Measurements from ENCODE around the gene DLG2. TPM values are rescaled to one million over a fixed set of nuclear protein-coding genes. Genes with fewer than 3 reads are reported as not detected.
A peak's percentile ranks its signal among the peaks of the same experiment; 100 is the strongest.

Gene DLG2
- total RNA-seq, 1 experiment from 2014 or later = 0.20 TPM

DNA sequence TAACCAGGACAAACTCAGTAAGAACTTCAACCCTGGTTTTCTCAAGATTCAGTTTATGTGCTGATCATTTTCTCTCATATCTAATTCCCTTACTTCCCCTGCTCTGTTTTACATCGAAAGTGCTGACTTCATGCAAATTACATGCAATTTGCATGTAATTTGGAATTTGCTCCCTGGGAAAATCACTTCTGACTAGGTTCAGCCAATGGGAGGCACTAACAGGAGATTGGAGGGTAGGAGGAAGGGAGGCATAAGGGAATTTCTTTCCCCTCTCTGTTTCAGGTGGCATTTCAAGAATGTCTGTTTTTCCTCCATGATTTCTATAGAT is 1977.7 kb downstream of the DLG2 start:
- in situ Hi-C loops (cut with HindIII; ENCODE audit: low pct_unique_long_range_greater_than_20kb, low sequenced_read_pairs) = no loop called here
- no peak for DNase-seq (ENCODE audit: low read depth)

DNA sequence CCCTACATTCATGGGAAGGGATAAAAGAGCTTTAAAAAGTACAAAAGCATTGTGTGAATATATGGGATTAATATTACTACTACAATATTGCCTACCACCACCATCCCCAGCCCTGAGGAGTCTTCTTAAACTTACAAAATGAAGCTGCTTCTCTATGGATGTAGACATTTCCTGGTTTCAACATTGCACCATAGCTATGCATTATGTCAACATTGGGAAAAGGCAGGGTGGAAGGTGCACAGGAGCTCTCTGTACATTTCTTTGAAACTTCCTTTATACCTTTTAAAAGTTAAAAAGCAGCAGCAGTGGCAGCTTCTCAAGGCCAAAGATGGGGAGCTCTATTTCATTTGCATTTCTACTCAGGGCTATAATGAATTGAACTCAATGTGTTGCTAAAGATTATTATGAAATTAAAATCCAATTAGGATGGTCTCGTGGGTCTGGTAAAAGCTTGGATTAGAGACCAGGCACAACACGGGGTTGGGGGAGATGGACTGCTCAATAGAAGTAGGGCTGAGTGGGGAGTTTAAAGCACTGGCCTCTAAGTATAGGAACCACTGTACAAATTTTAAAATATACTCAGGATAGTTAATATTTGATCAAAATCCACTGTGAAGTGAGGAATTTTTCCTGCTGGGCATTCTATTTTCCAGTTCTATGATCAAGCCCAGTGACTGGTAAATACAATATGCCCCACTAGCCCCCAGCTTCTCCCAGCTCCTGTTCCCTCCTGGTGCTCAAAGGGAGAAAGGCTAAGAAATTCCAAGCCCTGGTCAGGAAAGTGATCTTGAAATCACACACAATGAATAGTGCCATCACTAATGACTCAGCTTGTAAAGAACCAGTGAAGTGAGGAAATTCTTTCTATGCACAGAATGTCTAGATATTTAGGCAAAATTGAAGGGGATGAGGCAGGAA is 1978.3 kb downstream of the DLG2 start:
- DNase-seq (ENCODE audit: low read depth) = peak; percentile 72
- in situ Hi-C loops (cut with HindIII; ENCODE audit: low pct_unique_long_range_greater_than_20kb, low sequenced_read_pairs) = no loop called here

DNA sequence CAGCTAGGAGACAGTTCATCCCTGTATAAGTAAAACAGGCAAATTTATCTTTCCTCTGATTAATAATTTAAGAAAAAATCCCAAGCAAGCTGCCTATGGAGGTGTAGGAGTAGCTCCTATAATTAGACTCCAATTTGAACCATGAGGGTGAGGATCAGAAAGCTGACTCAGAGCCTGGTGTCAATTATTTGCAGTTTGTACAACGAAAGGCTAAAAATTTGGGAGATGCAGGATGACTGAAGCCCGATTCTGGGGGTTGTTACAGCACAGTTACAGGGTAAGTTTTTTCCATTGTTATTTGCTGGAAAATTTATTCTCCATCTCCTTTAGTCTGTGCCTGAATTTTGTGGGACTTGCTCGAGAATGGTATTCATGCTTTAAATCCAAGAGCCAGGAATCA is 1981.6 kb downstream of the DLG2 start:
- in situ Hi-C loops (cut with HindIII; ENCODE audit: low pct_unique_long_range_greater_than_20kb, low sequenced_read_pairs) = no loop called here
- no peak for DNase-seq (ENCODE audit: low read depth)

DNA sequence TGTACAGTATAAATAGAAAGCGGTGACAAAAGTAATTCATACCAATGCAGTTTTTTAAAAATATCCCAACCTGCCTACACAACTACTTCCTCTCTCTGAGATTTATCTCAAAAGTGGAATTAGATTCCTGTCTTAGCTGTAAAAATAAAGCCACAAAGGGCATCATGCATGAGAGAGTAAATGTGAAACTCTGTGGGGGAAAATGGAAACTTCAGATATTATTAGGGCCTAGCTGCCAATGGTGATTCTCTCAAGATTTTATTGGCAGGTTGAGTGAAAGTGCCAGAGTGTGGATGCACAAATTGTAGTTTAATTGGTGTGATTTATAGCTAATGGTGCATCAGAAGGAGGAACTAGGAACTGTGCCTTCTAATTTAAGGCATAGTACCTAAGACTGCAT is 1984.0 kb downstream of the DLG2 start:
- in situ Hi-C loops (cut with HindIII; ENCODE audit: low pct_unique_long_range_greater_than_20kb, low sequenced_read_pairs) = no loop called here
- no peak for DNase-seq (ENCODE audit: low read depth)

DNA sequence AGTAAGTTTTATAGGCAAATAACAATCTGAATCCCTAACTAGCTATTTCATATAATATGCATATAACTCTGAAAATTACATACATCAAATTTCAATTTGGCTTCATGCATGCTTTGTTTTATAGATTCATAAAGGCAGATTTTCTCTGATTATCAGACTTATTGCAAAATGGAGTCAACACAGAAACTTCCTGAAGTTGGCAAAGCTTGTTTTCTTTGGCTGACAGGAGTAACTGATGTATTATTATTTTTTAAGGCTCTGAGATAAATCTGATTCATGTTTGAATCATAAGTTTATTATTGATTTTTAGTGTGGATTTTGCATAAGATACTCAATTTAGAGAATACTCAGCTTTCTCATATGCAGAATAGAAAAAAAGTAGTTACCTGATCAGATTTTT is 1984.6 kb downstream of the DLG2 start:
- in situ Hi-C loops (cut with HindIII; ENCODE audit: low pct_unique_long_range_greater_than_20kb, low sequenced_read_pairs) = no loop called here
- DNase-seq (ENCODE audit: low read depth) = no peak

DNA sequence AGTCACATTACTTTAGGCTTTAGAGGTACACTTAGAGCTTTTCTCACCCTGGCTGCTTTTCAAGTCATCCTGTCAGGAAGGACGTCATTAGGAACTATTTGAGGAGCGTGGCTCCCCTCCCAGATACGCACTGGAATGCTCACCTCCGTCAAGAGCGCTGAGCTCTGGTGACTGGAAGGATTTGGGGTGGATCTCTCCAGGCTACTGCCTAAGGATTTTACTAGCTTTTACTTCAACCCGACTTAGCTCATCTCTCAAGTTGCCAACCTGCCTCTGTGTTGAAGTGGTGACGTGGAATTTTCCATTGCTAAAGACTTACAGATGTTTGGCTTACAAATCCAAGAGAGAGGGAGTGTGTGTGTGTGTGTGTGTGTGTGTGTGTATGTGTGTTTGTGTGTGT is 1985.6 kb downstream of the DLG2 start:
- DNase-seq (ENCODE audit: low read depth) = no peak
- in situ Hi-C loops (cut with HindIII; ENCODE audit: low pct_unique_long_range_greater_than_20kb, low sequenced_read_pairs) = no loop called here

DNA sequence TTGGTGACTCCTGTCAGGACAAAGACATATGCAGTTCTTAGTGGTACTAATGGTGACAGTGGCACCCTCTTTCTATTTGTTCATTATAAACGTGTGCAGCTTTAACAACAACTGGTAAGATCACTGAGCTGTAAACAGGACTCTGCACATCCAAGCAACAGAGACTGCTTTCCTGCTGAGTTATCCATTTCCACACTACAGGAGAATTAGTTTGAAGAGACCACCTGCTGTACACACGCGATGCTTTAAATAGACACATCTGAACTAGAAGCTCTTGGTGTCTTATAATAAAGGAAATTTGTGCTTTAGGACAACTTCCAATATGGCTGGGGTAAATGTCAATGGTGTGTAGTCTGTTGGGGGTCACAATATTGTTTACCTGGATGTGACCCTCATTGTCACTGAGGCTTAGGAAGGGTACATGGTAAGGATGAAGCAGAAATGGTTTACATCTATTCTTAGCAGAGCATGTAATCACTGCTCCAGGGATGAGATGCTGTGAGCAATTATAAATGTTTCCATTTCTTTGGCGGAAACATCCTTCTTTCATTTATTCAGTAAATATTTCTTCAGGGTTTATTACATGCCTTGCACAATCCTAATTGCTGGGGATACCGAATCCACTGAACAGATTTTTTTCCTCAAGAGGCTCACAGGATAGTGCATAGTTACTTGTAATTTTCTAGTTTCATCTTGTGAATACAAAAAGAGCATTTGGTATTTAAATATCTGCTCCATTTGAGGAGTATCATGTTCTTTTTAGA is 1987.0 kb downstream of the DLG2 start:
- in situ Hi-C loops (cut with HindIII; ENCODE audit: low pct_unique_long_range_greater_than_20kb, low sequenced_read_pairs) = no loop called here
- no peak for DNase-seq (ENCODE audit: low read depth)

DNA sequence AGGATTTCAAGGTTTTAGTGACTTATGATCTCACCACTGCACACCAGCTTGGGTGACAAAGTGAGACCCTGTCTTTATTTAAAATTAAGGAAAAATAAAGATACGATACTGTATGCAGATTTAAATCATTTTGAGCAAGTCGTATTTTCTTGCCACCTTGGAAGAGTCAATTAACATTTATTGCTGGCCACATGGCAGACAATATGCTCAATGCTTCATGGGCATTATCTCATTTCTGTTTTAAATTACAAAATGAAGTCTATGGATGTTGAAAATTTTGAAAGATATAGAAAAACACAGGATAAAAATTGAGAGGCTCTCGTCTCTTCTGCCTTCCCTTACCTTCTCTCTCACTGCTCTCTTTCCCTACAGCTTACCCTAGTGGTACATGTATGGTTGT is 1992.0 kb downstream of the DLG2 start:
- no peak for DNase-seq (ENCODE audit: low read depth)
- in situ Hi-C loops (cut with HindIII; ENCODE audit: low pct_unique_long_range_greater_than_20kb, low sequenced_read_pairs) = no loop called here

DNA sequence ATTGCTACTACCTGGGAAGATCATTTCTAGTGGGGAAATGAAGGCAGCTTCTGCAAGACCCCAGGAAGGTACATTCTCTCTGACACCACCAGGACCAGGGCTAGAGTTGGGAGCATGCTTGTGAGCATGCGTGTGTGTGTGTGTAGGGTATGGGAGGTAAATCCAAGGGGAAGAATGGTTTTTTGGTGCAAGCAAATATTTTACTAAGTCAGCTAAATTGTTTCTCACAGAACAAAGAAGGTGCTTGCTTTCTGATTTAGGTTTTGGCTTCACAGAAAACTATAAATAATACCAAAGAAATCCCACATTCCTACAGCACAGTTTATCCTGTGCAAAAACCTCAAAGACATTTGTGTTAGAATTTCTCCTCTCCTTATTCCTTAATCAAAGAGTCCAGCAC is 1996.9 kb downstream of the DLG2 start:
- in situ Hi-C loops (cut with HindIII; ENCODE audit: low pct_unique_long_range_greater_than_20kb, low sequenced_read_pairs) = no loop called here
- no peak for DNase-seq (ENCODE audit: low read depth)

DNA sequence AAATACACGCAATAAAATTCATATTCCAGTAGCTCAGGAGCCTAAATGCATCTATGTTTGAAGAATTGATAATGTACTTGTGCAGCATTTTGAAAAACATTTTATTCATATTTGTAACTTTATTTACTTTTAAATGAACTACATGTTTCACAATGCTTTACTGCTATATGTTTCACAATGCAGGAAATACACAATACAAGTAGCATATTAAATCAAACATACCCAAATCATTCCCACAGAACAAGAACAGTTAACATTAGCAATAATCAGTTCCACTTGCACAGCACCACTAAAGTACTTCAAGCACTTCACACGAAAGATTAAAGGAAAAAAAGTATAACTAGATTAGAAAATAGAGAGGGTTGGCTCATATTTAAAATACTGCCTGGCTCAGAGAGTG is 1997.4 kb downstream of the DLG2 start:
- no peak for DNase-seq (ENCODE audit: low read depth)
- in situ Hi-C loops (cut with HindIII; ENCODE audit: low pct_unique_long_range_greater_than_20kb, low sequenced_read_pairs) = no loop called here

DNA sequence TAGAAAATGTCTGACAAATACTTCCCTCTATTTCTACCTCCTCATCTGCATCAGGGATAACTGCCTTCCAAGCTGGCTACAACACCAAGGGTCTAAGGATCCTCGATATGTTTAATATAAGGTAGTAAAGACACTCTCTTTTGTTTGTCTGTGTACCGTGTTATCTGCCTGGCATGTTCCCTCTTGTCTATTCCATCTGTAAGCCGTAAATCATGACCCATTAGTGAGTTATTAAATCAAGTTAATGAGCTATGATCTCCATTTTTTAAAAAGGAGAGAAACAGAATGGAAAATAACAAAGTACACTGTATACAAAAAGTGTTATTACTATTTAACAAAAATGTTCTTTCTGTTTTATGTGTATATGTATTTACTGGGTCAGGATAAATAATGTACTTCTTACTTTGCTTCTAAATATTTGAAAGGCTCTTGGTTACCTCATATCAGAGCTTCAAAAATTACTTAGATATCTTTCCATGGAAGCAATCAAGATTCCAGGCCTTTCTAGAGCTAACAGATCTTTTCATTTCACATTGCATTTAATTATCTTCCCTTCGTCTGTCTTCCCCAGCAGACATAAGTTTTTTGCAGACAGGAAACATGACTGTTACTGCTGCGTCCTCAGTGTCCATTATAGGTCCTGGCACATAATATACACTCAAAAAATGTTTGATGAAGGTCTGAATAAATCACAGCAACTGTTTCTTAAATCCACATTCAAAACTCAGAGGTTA is 1998.4 kb downstream of the DLG2 start:
- DNase-seq (ENCODE audit: low read depth) = no peak
- in situ Hi-C loops (cut with HindIII; ENCODE audit: low pct_unique_long_range_greater_than_20kb, low sequenced_read_pairs) = no loop called here

DNA sequence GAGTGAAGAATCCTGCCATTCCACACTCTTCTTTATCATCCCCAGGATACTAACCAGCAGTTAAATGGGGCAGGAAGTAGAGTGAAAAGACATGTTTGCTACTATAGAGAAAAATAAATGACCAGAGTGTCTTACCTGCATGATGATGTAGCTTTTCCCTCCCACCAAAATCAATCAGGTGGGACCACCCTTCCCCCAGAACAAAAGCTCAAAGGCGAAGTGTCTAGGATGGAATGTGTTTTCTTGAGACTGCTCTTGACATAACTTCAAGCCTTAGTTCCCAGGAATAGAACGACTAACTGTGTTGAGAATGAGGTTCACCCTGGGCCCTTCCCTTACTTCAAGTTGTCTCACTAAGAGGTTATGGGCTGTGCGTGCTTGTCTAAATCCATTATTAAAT is 2001.8 kb downstream of the DLG2 start:
- no peak for DNase-seq (ENCODE audit: low read depth)
- in situ Hi-C loops (cut with HindIII; ENCODE audit: low pct_unique_long_range_greater_than_20kb, low sequenced_read_pairs) = no loop called here

DNA sequence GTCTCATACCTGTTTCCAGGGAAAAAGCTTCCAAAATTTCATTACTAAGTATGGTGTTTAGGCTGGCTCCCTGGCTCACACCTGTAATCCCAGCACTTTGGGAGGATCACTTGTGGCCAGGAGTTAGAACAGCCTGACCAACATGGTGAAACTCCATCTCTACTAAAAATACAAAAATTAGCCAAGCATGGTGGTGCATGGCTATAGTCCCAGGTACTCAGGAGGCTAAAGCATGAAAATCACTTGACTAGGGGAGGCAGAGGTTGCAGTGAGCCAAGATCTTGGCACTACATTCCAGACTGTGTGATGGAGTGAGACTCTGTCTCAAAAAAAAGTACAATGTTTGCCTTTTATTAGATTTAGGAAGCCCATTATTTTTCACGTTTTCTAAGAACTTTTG is 2009.5 kb downstream of the DLG2 start:
- DNase-seq (ENCODE audit: low read depth) = no peak
- in situ Hi-C loops (cut with HindIII; ENCODE audit: low pct_unique_long_range_greater_than_20kb, low sequenced_read_pairs) = no loop called here

DNA sequence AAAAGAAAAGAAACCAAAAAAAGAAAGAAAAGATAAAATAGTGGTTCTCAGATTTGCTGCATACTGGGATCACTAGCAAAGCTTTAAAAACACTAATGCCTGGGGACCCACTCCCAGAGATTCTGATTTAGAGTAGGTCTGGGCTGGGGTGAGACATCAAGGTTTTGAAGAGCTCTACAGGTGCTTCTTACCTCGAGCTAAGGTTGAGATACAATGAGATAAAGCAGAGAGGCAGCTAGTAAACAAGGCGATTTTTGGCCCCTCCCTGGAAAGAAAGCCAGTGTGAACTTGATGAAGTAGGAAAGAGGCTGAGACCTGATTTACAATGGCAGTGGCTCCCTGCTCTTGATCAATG is 2013.4 kb downstream of the DLG2 start:
- DNase-seq (ENCODE audit: low read depth) = no peak
- in situ Hi-C loops (cut with HindIII; ENCODE audit: low pct_unique_long_range_greater_than_20kb, low sequenced_read_pairs) = no loop called here

DNA sequence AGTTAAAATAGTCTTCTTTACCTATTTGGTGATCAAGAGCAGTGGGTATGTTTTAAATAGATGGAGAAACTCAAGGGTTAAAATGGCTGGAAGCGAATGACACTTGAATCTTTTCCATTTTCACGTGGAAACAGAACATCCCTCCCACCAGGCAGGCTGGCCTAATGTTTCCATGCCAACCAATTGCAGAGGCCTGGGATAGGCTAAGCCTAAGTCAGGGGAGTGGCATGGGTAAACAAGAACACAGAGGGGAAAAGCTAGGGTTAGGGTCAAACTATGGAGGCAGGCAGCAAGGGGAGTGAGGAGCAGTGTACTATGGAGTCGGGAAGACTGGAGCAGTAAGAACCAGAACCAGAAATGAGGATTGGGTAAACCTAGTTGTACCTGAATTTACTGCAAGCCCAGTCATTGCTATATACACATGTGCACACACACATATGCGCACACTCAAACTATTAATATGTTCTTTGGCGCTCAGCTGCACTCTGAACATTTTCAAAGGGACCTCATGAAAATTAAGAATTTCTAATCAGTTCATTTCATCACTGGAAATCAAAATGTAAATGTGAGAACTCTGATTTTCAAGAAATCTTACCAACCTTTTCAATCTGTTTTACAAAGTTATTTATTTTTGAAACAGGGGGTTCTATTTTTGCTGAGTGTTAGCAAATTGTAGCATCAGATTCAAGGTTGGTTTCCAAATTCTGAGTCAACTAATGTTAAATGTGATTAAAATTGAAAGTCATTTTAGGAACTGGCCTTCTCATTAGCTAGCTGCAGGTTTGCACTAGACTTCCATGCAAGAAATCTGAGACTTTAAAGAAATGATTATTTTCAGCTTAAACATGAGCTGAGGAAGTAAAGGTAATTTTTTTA is 2014.0 kb downstream of the DLG2 start:
- in situ Hi-C loops (cut with HindIII; ENCODE audit: low pct_unique_long_range_greater_than_20kb, low sequenced_read_pairs) = no loop called here
- DNase-seq (ENCODE audit: low read depth) = no peak

DNA sequence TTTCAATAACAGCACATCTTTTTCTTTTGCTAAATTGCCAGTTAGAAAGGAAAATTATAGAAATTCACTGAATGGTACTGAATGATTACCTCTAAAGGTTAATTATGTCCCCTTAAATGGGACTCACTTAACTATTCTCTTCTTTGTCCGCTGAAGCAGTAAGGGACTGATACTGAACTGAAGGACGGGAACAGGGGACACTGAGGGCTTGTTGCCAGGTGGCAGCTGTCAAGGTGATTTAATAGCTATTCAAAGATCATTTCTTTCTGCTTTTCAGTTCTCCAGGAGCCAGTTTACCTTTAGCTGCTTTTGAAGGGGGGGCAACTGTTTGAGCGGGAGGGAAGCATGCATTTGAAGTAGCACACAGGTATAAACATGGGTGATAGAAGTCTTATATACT is 2015.5 kb downstream of the DLG2 start:
- DNase-seq (ENCODE audit: low read depth) = no peak
- in situ Hi-C loops (cut with HindIII; ENCODE audit: low pct_unique_long_range_greater_than_20kb, low sequenced_read_pairs) = no loop called here

DNA sequence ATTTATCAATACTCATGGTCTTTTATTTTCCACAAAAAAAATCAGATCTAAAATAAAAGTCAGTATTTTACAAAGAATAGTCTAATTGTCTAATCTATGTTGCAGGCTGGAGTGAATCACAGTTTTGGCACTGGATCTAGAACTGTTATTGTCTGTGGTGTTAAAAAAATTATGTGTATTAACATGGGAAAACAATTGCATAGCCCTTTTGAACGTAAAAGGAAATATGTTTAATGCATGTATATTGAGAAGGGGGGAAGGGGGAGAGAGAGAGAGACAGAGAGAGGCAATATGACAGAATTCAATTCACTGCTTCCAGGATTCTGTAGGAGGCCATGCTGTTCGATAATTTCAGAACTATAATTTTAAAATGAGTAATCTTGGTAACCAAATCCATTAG is 2016.1 kb downstream of the DLG2 start:
- no peak for DNase-seq (ENCODE audit: low read depth)
- in situ Hi-C loops (cut with HindIII; ENCODE audit: low pct_unique_long_range_greater_than_20kb, low sequenced_read_pairs) = no loop called here

DNA sequence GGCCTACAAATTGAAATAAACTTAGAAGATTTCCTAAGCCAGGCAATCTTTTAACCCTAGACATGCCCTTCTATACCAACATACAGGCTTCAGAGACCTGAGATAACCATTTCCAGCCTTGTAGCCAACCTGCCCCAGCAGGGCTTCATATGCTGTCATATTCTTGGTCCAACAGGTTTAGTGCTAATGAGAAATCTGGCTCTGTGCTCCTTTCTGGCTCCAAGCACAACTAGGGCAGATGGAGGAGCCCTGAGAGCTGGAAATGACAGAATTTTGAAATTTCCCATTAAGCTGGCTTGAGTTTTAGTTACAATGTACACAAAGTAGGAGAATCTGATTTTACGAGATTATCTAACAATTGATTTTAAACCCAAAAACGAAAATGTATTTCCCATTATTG is 2018.0 kb downstream of the DLG2 start:
- in situ Hi-C loops (cut with HindIII; ENCODE audit: low pct_unique_long_range_greater_than_20kb, low sequenced_read_pairs) = no loop called here
- DNase-seq (ENCODE audit: low read depth) = no peak
